Measurements from ENCODE around the gene TENM3.

The TENM3 gene

GRCh38 chr4:182680234-182680653 is 437.0 kb downstream of the TENM3 start:
- TF ChIP-seq CTCF (IDR thresholded peaks at IDR 0.05; ENCODE audit: low read depth, low read length) = no peak
- H3K4me3 ChIP-seq (ENCODE audit: low read depth, low read length) = no peak overlapping the region

- H3K4me3 ChIP-seq (ENCODE audit: low read depth, low read length) = no peak overlapping the region
- no peak for TF ChIP-seq CTCF (IDR thresholded peaks at IDR 0.05; ENCODE audit: low read depth, low read length)
These were observed 440.5 kb downstream of the TENM3 start for GRCh38 chr4:182683661-182684060.

- H3K4me3 ChIP-seq (ENCODE audit: low read depth, low read length) = no peak overlapping the region
- no peak for TF ChIP-seq CTCF (IDR thresholded peaks at IDR 0.05; ENCODE audit: low read depth, low read length)
These were observed 441.6 kb downstream of the TENM3 start for GRCh38 chr4:182684796-182685195.

GRCh38 chr4:182688081-182688480 is 444.9 kb downstream of the TENM3 start:
- H3K4me3 ChIP-seq (ENCODE audit: low read depth, low read length) = no peak overlapping the region
- no peak for TF ChIP-seq CTCF (IDR thresholded peaks at IDR 0.05; ENCODE audit: low read depth, low read length)

- H3K4me3 ChIP-seq (ENCODE audit: low read depth, low read length) = no peak overlapping the region
- TF ChIP-seq CTCF (IDR thresholded peaks at IDR 0.05; ENCODE audit: low read depth, low read length) = no peak
These were observed 451.3 kb downstream of the TENM3 start for GRCh38 chr4:182694551-182694950.

- TF ChIP-seq CTCF (IDR thresholded peaks at IDR 0.05; ENCODE audit: low read depth, low read length) = no peak
- H3K4me3 ChIP-seq (ENCODE audit: low read depth, low read length) = no peak overlapping the region
These were observed 451.8 kb downstream of the TENM3 start for GRCh38 chr4:182695009-182695408.

- TF ChIP-seq CTCF (IDR thresholded peaks at IDR 0.05; ENCODE audit: low read depth, low read length) = no peak
- no peak overlapping the region for H3K4me3 ChIP-seq (ENCODE audit: low read depth, low read length)
These were observed 452.6 kb downstream of the TENM3 start for GRCh38 chr4:182695842-182696241.
